ENCODE results near the gene ALS2CL. TPM values are rescaled to one million over a fixed set of nuclear protein-coding genes. Genes with fewer than 3 reads are reported as not detected.

Gene ALS2CL
- total RNA-seq, 4 donors from 2014 or later: 4.8 to 10.4 (median 9.6) TPM

DNA sequence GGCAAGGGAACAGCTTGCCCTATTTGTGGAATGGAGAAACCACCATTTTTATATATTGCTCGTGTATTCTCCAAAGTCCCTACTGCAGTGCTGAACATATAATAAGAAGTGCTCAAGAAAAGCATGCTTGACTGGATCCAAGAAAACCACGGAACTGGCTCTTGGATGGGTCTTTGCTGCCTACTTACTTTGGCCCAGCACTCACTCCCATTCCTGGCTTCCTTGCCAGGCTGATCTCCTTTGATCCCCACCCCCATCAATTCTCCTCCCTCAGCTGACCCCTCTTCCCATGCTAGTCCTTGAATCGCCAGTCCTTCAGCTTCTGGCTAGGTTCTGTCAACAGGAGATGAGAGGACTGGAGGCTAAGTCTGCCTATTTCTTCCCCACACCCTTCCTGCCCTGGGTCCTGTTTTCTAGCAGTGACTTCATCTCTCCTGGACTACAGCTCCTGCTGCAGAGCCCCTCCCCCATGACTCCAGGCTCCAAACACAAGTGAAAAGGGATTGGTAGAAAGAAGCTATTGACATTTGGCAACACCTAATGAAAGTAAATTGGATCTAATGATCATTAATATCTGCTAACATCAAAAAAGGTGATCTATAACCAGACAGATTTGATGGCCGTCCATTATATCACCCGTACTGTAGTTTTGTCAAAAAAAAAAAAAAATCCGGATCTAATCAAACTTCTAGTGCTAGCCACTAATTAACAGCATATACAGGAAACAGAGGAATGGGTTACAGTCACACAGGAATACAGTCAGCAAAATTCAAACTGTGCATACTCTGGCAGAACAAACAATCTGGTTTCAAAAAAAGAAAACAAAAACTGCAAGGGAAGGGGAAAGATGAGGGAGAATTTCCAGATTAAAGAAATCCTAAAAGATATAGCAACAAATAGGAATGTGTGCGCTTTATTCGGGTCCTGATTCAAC, 73.4 kb downstream of the ALS2CL start:
- H3K27me3 ChIP-seq: peaks cover 63% of the 10 kb centered on the region
- H3K36me3 ChIP-seq: no peaks in the 10 kb centered on the region
- H3K9me3 ChIP-seq: no peaks in the 10 kb centered on the region
- no peak overlapping the region for H3K27ac ChIP-seq
- ATAC-seq: no peak
- H3K4me3 ChIP-seq: no peak overlapping the region
- TF ChIP-seq, protein P1, sequence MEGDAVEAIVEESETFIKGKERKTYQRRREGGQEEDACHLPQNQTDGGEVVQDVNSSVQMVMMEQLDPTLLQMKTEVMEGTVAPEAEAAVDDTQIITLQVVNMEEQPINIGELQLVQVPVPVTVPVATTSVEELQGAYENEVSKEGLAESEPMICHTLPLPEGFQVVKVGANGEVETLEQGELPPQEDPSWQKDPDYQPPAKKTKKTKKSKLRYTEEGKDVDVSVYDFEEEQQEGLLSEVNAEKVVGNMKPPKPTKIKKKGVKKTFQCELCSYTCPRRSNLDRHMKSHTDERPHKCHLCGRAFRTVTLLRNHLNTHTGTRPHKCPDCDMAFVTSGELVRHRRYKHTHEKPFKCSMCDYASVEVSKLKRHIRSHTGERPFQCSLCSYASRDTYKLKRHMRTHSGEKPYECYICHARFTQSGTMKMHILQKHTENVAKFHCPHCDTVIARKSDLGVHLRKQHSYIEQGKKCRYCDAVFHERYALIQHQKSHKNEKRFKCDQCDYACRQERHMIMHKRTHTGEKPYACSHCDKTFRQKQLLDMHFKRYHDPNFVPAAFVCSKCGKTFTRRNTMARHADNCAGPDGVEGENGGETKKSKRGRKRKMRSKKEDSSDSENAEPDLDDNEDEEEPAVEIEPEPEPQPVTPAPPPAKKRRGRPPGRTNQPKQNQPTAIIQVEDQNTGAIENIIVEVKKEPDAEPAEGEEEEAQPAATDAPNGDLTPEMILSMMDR (IDR thresholded peaks at IDR 0.05): no peak
- TF ChIP-seq EP300 (IDR thresholded peaks at IDR 0.05) (no peak), POLR2A (IDR thresholded peaks at IDR 0.05) (no peak), POLR2AphosphoS5 (IDR thresholded peaks at IDR 0.05) (no peak)
- WGBS, 2 donors (ENCODE audit: low coverage in 1 of 2): 50 to 74% methylated on average over 6 to 7 of the region's 8 CpGs
- no peaks in the 10 kb centered on the region for H3K4me1 ChIP-seq

Small RNA genes within 50 kb of the gene (small RNA-seq; reads per million reads assigned to genes)
- 0 reads per million in 4 donors for gene RF00591

Other genes starting within 250 kb of the ALS2CL start
- gene LTF, start 228.8 kb downstream of the ALS2CL start, total RNA-seq: 100 to 1,000 TPM in 1 of 4 donors, 1 to 10 TPM in 3; 1.2 to 198 (median 1.4) TPM
- not detected for gene RTP3, start 195.7 kb downstream of the ALS2CL start, total RNA-seq
- gene LRRC2, start 127.4 kb downstream of the ALS2CL start, total RNA-seq: 1 to 10 TPM in 2 of 4 donors, under 1 TPM in 1, not detected in 1; 0.62 to 2.0 (median 1.1) TPM
- gene FAM240A, start 81.2 kb downstream of the ALS2CL start, total RNA-seq: not detected
- 1 to 10 TPM in 1 of 4 donors, under 1 TPM in 2, not detected in 1; 0.15 to 1.4 (median 0.69) TPM for gene TMIE, start 7.7 kb upstream of the ALS2CL start, total RNA-seq
- gene PRSS50, start 24.2 kb upstream of the ALS2CL start, total RNA-seq: under 1 TPM in 2 of 4 donors, not detected in 2; 0.31 to 0.54 TPM
- gene MYL3, start 169.8 kb upstream of the ALS2CL start, total RNA-seq: 1 to 10 TPM; 2.6 to 5.3 (median 4.2) TPM
- 10 to 100 TPM in 3 of 4 donors, 1 to 10 TPM in 1; 7.8 to 18.5 (median 14.5) TPM for gene PTH1R, start 184.0 kb upstream of the ALS2CL start, total RNA-seq

All from gastroesophageal sphincter (tissue), 4 donors.